Measurements from ENCODE around the gene UNC5A. TPM values are rescaled to one million over a fixed set of nuclear protein-coding genes. Genes with fewer than 3 reads are reported as not detected.

UNC5A gene
- total and polyA plus RNA-seq, 8 donors, result 0.09 to 3.6 (median 0.32) TPM

DNA sequence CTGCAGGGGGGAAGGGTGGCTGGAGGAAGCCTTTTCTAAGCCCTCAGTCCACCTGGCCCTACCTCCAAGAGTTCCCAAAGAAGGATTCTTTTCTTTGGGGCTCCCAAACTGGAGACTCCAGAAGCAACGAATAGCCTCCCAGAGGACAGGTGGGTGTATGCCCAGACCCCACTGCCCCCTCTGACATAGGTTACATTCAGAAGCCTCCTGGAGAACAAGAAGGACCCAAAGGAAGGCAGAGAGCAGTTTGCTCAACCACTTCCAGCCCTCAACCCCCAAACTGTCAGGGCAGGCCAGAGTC is 78.5 kb downstream of the UNC5A start:
- Histone ChIP-seq H3K4me3 (no peak overlapping the region), H3K36me3 (no peaks in the 10 kb centered on the region), H3K27ac (no peak overlapping the region), H3K27me3 (no peaks in the 10 kb centered on the region), H3K9me3 (no peaks in the 10 kb centered on the region), H3K4me1 (no peaks in the 10 kb centered on the region)
- DNase-seq (no peak), ATAC-seq (no peak), FAIRE-seq (no peak)
- intact Hi-C loops (cut with DNase I), result no loop called here
- no peak for TF ChIP-seq CTCF (IDR thresholded peaks at IDR 0.05)
- 70 to 80% methylated on average over 1 of the region's 1 CpG for WGBS, 2 donors

GRCh38 chr5:176889321-176890280 is 79.2 kb downstream of the UNC5A start:
- intact Hi-C loops (cut with DNase I), result no loop called here

DNA sequence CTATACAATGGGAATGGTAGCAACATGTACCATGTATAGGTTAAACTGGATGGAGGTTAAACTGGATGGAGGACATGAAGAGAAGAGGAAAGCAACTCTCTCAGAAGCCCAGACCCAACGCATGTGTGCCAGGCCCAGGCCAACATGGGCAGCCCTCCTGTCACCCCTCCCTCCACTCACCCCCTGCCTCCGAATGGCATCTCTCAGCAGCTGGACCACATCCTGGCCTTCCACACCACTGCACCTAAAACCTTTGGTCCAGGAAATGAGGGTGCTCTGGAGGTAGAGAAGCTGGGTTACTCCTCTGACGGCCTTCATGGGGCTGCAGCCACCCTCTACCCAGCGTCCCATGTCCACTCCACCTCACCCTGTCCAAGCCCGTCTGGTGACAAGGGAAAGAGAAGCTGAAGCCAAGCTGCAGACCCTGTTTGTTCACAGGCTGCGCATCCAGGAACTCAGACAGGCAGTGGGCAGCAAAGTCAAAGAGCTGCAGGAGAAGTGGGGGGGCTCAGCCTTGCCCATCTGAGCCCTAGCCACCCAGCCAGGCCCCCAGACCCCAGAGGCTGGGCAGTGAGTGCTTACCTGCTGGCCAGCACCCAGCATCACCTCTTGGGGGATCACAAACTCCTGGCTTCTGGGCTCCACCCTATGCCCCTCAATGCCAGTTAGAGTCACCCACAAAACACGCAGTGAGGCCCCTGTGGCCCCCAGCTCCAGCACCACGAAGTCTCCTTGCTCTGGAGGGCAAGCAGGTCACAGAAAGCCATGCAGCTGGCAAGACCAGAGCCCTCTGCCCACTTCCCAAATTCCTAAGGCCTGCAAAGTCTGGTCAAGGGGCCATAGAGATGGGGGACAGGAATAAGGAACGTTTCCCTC is 80.3 kb downstream of the UNC5A start:
- TF ChIP-seq CTCF (IDR thresholded peaks at IDR 0.05), result no peak
- DNase-seq, result no peak
- H3K4me3 ChIP-seq, result no peak overlapping the region
- FAIRE-seq, result no peak
- no peaks in the 10 kb centered on the region for H3K4me1 ChIP-seq
- no peaks in the 10 kb centered on the region for H3K36me3 ChIP-seq
- H3K27me3 ChIP-seq, result no peaks in the 10 kb centered on the region
- H3K27ac ChIP-seq, result no peak overlapping the region
- WGBS, 2 donors, result 76 to 79% methylated on average over 9 of the region's 9 CpGs
- ATAC-seq, result no peak
- H3K9me3 ChIP-seq, result no peaks in the 10 kb centered on the region
- intact Hi-C loops (cut with DNase I), result no loop called here

More at GRCh38 chr5:176889321-176890280, 79.2 kb downstream of the UNC5A start:
- Histone ChIP-seq H3K27ac (no peak overlapping the region), H3K4me3 (no peak overlapping the region), H3K9me3 (no peaks in the 10 kb centered on the region), H3K4me1 (no peaks in the 10 kb centered on the region), H3K27me3 (no peaks in the 10 kb centered on the region), H3K36me3 (no peaks in the 10 kb centered on the region)
- DNase-seq (peak in 1 of 6 donors; percentile 46), FAIRE-seq (no peak), ATAC-seq (no peak)
- 84 to 88% methylated on average over 24 of the region's 24 CpGs for WGBS, 2 donors
- TF ChIP-seq CTCF (IDR thresholded peaks at IDR 0.05), result no peak

GRCh38 chr5:176891331-176891958 is 81.1 kb downstream of the UNC5A start:
- H3K4me3 ChIP-seq, result no peak overlapping the region
- no peaks in the 10 kb centered on the region for H3K9me3 ChIP-seq
- intact Hi-C loops (cut with DNase I), result no loop called here
- 84 to 87% methylated on average over 9 of the region's 9 CpGs for WGBS, 2 donors
- DNase-seq (no peak), FAIRE-seq (no peak), ATAC-seq (no peak)
- TF ChIP-seq CTCF (IDR thresholded peaks at IDR 0.05), result no peak
- no peaks in the 10 kb centered on the region for H3K36me3 ChIP-seq
- H3K4me1 ChIP-seq, result no peaks in the 10 kb centered on the region
- no peak overlapping the region for H3K27ac ChIP-seq
- H3K27me3 ChIP-seq, result no peaks in the 10 kb centered on the region

All from pancreas (tissue), 10 donors.